ENCODE results near the gene LMNB1.

DNA sequence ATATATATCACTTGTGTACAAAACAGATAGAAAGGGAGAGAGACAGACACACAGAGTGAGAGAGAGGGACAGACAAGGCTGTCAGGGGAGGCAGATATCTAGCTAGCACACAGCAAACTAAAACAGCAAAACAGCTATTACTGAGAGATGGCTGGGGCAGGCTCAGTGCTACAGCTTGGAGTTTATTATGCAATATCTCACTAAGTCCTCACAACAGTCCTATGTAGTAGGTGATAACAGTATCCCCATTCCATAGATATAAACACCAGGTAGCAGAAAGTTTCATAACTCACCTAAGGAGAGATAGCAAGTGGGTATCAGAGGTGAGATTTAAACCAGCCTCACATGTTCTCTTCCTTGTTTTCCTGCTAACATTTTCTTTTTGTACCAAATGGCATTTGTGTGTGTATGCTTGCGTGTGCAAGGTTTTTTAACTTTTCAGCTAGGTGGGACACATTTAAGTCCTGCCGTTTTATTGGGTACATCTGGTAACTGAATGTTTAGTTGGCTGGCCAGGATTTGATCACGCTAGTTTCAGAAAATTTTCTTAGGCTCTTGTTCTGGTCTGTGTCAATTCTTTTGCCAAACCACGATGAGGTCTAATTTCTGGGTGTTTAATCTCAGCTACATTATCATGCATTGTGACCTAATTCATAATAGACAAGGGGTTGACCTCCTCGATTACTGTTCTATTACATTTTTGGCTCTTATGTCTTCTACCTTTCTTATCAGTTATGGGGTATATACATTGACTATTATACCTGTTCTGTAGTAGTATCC lies 105.1 kb downstream of the LMNB1 start:
- TF ChIP-seq, protein P1, sequence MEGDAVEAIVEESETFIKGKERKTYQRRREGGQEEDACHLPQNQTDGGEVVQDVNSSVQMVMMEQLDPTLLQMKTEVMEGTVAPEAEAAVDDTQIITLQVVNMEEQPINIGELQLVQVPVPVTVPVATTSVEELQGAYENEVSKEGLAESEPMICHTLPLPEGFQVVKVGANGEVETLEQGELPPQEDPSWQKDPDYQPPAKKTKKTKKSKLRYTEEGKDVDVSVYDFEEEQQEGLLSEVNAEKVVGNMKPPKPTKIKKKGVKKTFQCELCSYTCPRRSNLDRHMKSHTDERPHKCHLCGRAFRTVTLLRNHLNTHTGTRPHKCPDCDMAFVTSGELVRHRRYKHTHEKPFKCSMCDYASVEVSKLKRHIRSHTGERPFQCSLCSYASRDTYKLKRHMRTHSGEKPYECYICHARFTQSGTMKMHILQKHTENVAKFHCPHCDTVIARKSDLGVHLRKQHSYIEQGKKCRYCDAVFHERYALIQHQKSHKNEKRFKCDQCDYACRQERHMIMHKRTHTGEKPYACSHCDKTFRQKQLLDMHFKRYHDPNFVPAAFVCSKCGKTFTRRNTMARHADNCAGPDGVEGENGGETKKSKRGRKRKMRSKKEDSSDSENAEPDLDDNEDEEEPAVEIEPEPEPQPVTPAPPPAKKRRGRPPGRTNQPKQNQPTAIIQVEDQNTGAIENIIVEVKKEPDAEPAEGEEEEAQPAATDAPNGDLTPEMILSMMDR (conservative IDR thresholded peaks at IDR 0.05; ENCODE audit: low read depth in 2 of 2): no peak
- no peak for TF ChIP-seq EZH2 (IDR thresholded peaks at IDR 0.05; ENCODE audit: low read depth, unreplicated experiment)
- no peak for TF ChIP-seq JUNB (IDR thresholded peaks at IDR 0.05; ENCODE audit: unreplicated experiment)
- TF ChIP-seq, protein P2, sequence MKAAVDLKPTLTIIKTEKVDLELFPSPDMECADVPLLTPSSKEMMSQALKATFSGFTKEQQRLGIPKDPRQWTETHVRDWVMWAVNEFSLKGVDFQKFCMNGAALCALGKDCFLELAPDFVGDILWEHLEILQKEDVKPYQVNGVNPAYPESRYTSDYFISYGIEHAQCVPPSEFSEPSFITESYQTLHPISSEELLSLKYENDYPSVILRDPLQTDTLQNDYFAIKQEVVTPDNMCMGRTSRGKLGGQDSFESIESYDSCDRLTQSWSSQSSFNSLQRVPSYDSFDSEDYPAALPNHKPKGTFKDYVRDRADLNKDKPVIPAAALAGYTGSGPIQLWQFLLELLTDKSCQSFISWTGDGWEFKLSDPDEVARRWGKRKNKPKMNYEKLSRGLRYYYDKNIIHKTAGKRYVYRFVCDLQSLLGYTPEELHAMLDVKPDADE (IDR thresholded peaks at IDR 0.05): no peak
- TF ChIP-seq, protein P3, sequence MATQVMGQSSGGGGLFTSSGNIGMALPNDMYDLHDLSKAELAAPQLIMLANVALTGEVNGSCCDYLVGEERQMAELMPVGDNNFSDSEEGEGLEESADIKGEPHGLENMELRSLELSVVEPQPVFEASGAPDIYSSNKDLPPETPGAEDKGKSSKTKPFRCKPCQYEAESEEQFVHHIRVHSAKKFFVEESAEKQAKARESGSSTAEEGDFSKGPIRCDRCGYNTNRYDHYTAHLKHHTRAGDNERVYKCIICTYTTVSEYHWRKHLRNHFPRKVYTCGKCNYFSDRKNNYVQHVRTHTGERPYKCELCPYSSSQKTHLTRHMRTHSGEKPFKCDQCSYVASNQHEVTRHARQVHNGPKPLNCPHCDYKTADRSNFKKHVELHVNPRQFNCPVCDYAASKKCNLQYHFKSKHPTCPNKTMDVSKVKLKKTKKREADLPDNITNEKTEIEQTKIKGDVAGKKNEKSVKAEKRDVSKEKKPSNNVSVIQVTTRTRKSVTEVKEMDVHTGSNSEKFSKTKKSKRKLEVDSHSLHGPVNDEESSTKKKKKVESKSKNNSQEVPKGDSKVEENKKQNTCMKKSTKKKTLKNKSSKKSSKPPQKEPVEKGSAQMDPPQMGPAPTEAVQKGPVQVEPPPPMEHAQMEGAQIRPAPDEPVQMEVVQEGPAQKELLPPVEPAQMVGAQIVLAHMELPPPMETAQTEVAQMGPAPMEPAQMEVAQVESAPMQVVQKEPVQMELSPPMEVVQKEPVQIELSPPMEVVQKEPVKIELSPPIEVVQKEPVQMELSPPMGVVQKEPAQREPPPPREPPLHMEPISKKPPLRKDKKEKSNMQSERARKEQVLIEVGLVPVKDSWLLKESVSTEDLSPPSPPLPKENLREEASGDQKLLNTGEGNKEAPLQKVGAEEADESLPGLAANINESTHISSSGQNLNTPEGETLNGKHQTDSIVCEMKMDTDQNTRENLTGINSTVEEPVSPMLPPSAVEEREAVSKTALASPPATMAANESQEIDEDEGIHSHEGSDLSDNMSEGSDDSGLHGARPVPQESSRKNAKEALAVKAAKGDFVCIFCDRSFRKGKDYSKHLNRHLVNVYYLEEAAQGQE (IDR thresholded peaks at IDR 0.05; ENCODE audit: unreplicated experiment): no peak
- TF ChIP-seq POLR2AphosphoS5 (IDR thresholded peaks at IDR 0.05; ENCODE audit: low read depth): no peak
- TF ChIP-seq EZH2phosphoT487 (IDR thresholded peaks at IDR 0.05; ENCODE audit: unreplicated experiment): no peak

All from GM23338 (cell line).